SU-DHL-6 (cell line): ENCODE results near the gene ACHE.

ENCODE experiments used
- EZH2phosphoT487 ChIP-seq: fragments of 200-600 bp; sonication (generic), shearing (Covaris generic); conservative IDR thresholded peaks from 2 replicates; pipeline ENCODE4 v1.6.1; 2018; ENCODE audit warnings: mild to moderate bottlenecking, antibody characterized with exemption, low read length, moderate library complexity, mixed read lengths
- TF ChIP-seq, protein P1 (sequence below): fragments of 200-600 bp; sonication (generic); IDR thresholded peaks from one replicate; pipeline ENCODE4 v1.5.1; 2017; ENCODE audit warnings: antibody characterized with exemption, mild to moderate bottlenecking, low read length, moderate library complexity; ENCODE audit not compliant: insufficient read depth, poor library complexity, severe bottlenecking

DNA sequence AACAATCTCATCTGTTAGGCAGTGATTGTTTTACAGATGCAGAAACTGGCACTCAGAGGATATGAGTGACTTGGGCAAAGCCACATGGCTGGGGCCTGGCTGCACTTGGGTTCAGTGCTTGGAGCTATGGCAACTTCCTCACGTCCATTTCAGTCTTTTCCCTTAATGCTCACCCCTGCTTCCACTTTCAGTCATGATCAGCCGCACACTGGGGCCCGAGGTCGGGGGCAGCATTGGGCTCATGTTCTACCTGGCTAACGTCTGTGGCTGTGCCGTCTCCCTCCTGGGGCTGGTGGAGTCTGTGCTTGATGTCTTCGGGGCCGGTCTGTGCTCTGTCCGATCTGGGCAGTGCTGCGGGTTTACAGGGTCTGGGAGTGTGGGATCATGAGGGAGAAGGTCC is 40.2 kb downstream of the ACHE start:
- TF ChIP-seq, protein P1, sequence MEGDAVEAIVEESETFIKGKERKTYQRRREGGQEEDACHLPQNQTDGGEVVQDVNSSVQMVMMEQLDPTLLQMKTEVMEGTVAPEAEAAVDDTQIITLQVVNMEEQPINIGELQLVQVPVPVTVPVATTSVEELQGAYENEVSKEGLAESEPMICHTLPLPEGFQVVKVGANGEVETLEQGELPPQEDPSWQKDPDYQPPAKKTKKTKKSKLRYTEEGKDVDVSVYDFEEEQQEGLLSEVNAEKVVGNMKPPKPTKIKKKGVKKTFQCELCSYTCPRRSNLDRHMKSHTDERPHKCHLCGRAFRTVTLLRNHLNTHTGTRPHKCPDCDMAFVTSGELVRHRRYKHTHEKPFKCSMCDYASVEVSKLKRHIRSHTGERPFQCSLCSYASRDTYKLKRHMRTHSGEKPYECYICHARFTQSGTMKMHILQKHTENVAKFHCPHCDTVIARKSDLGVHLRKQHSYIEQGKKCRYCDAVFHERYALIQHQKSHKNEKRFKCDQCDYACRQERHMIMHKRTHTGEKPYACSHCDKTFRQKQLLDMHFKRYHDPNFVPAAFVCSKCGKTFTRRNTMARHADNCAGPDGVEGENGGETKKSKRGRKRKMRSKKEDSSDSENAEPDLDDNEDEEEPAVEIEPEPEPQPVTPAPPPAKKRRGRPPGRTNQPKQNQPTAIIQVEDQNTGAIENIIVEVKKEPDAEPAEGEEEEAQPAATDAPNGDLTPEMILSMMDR = no peak
- no peak for TF ChIP-seq EZH2phosphoT487
